ENCODE data around the gene HDAC5.

DNA sequence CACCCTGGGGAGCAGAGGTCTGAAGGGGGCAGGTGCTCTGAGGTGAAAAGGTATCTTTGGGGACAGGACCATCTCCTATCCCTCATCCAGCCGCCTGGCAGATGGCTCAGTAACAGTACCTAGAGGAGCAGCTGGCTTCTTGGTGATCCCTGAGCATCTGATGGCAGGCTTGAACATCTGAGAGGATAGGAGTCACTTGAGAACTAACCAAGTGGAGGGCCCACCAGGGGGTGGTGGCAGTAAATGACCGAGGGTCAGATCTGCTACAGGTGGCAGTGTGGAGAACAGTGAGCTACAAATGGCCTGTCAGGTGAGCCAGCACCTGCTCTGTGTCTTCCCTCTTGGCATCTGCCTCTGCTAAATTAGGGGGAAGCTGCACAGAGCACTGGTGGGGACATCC lies 32.0 kb upstream of the HDAC5 start:
- TF ChIP-seq, protein P1, sequence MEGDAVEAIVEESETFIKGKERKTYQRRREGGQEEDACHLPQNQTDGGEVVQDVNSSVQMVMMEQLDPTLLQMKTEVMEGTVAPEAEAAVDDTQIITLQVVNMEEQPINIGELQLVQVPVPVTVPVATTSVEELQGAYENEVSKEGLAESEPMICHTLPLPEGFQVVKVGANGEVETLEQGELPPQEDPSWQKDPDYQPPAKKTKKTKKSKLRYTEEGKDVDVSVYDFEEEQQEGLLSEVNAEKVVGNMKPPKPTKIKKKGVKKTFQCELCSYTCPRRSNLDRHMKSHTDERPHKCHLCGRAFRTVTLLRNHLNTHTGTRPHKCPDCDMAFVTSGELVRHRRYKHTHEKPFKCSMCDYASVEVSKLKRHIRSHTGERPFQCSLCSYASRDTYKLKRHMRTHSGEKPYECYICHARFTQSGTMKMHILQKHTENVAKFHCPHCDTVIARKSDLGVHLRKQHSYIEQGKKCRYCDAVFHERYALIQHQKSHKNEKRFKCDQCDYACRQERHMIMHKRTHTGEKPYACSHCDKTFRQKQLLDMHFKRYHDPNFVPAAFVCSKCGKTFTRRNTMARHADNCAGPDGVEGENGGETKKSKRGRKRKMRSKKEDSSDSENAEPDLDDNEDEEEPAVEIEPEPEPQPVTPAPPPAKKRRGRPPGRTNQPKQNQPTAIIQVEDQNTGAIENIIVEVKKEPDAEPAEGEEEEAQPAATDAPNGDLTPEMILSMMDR (IDR thresholded peaks at IDR 0.05) = no peak
- no peak for TF ChIP-seq POLR2A (IDR thresholded peaks at IDR 0.05)
- no peak for TF ChIP-seq EP300 (IDR thresholded peaks at IDR 0.05; ENCODE audit: low read depth)

Data from transverse colon (tissue), 3 donors.